ENCODE results near the gene TBC1D12. TPM values are rescaled to one million over a fixed set of nuclear protein-coding genes. Genes with fewer than 3 reads are reported as not detected.

Gene TBC1D12
- total RNA-seq, 1 donor from 2014 or later, result 6.9 TPM

- Mint-ChIP-seq H3K9me3 (peaks cover 17% of the 10 kb centered on the region), H3K4me3 (no peak overlapping the region), H3K27ac (no peak overlapping the region), H3K4me1 (no peaks in the 10 kb centered on the region), H3K36me3 (peaks cover 7% of the 10 kb centered on the region), H3K27me3 (ENCODE audit: insufficient read depth, low read depth) (peaks cover 4% of the 10 kb centered on the region)
- Histone ChIP-seq H2AFZ (replicated peaks) (no peak overlapping the region), H3K27me3 (no peaks in the 10 kb centered on the region), H3K36me3 (no peaks in the 10 kb centered on the region), H4K20me1 (ENCODE audit: low read depth) (no peaks in the 10 kb centered on the region), H3K4me2 (no peak overlapping the region), H3K9ac (no peak overlapping the region), H3K79me2 (ENCODE audit: low read depth) (no peaks in the 10 kb centered on the region), H3K4me1 (no peaks in the 10 kb centered on the region), H3K9me3 (ENCODE audit: low read depth) (no peaks in the 10 kb centered on the region), H3K27ac (no peak overlapping the region), H3K4me3 (no peak overlapping the region), H3F3A (ENCODE audit: low read depth) (no peaks in the 10 kb centered on the region)
- TF ChIP-seq, protein P1, sequence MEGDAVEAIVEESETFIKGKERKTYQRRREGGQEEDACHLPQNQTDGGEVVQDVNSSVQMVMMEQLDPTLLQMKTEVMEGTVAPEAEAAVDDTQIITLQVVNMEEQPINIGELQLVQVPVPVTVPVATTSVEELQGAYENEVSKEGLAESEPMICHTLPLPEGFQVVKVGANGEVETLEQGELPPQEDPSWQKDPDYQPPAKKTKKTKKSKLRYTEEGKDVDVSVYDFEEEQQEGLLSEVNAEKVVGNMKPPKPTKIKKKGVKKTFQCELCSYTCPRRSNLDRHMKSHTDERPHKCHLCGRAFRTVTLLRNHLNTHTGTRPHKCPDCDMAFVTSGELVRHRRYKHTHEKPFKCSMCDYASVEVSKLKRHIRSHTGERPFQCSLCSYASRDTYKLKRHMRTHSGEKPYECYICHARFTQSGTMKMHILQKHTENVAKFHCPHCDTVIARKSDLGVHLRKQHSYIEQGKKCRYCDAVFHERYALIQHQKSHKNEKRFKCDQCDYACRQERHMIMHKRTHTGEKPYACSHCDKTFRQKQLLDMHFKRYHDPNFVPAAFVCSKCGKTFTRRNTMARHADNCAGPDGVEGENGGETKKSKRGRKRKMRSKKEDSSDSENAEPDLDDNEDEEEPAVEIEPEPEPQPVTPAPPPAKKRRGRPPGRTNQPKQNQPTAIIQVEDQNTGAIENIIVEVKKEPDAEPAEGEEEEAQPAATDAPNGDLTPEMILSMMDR (IDR thresholded peaks at IDR 0.05), result no peak
- TF ChIP-seq EZH2 (IDR thresholded peaks at IDR 0.05), result no peak
- no peak for TF ChIP-seq EZH2phosphoT487 (IDR thresholded peaks at IDR 0.05)
- no peak for DNase-seq (ENCODE audit: low spot score)
These were observed 87.8 kb downstream of the TBC1D12 start for GRCh38 chr10:94489976-94490788.

DNA sequence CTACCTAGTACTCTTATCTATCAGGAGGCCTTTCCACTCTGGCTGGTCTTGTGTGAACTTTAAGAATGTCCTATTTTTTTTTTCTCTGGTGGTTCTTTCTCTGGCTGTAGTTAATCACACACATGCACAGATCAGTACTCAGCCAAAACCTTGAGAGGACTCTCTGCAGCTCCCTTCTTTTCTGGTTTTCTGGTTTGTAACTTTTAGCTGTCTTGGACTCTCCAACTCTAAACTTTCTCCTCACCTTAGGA, 88.4 kb downstream of the TBC1D12 start:
- no peak for DNase-seq (ENCODE audit: low spot score)
- TF ChIP-seq EZH2phosphoT487 (IDR thresholded peaks at IDR 0.05) (no peak), EZH2 (IDR thresholded peaks at IDR 0.05) (no peak)
- TF ChIP-seq, protein P1 (IDR thresholded peaks at IDR 0.05), result no peak

DNA sequence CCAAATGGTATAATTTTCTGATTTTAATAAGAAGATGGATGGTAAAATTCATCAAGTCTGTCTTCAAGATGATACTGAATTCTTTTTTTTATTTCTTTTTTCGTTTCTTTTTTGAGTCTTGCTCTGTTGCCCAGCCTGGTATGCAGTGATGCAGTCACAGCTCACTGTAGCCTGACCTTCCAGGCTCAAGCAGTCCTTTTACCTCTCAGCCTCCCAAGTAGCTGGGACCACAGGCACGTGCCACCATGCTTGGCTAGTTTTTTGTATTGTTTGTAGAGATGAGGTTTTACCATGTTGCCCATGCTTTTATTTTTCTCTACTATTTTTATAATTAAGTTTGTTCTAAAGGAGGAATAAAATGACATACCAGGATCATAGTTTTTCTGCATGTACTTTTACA, 91.1 kb downstream of the TBC1D12 start:
- peaks cover 2% of the 10 kb centered on the region for H3K27me3 Mint-ChIP-seq (ENCODE audit: insufficient read depth, low read depth)
- no peaks in the 10 kb centered on the region for H3K9me3 Mint-ChIP-seq
- H3K4me3 ChIP-seq, result no peak overlapping the region
- no peaks in the 10 kb centered on the region for H3K27me3 ChIP-seq
- H3K27ac Mint-ChIP-seq, result no peak overlapping the region
- H4K20me1 ChIP-seq (ENCODE audit: low read depth), result no peaks in the 10 kb centered on the region
- no peak overlapping the region for H2AFZ ChIP-seq (replicated peaks)
- H3K4me1 Mint-ChIP-seq, result no peaks in the 10 kb centered on the region
- H3K9me3 ChIP-seq (ENCODE audit: low read depth), result no peaks in the 10 kb centered on the region
- no peaks in the 10 kb centered on the region for H3K36me3 Mint-ChIP-seq
- no peaks in the 10 kb centered on the region for H3F3A ChIP-seq (ENCODE audit: low read depth)
- no peak overlapping the region for H3K9ac ChIP-seq
- H3K79me2 ChIP-seq (ENCODE audit: low read depth), result no peaks in the 10 kb centered on the region
- no peaks in the 10 kb centered on the region for H3K4me1 ChIP-seq
- TF ChIP-seq, protein P1 (IDR thresholded peaks at IDR 0.05), result no peak
- TF ChIP-seq EZH2 (IDR thresholded peaks at IDR 0.05) (no peak), EZH2phosphoT487 (IDR thresholded peaks at IDR 0.05) (no peak)
- H3K4me2 ChIP-seq, result no peak overlapping the region
- H3K4me3 Mint-ChIP-seq, result no peak overlapping the region
- no peak overlapping the region for H3K27ac ChIP-seq
- no peaks in the 10 kb centered on the region for H3K36me3 ChIP-seq
- DNase-seq (ENCODE audit: low spot score), result no peak

More for the DNA sequence above, 88.4 kb downstream of the TBC1D12 start:
- Histone ChIP-seq H3K4me3 (no peak overlapping the region), H3K36me3 (no peaks in the 10 kb centered on the region), H3K4me1 (no peaks in the 10 kb centered on the region), H3K4me2 (no peak overlapping the region), H3K27ac (no peak overlapping the region), H3K79me2 (ENCODE audit: low read depth) (no peaks in the 10 kb centered on the region), H3K27me3 (no peaks in the 10 kb centered on the region), H3K9ac (no peak overlapping the region), H3F3A (ENCODE audit: low read depth) (no peaks in the 10 kb centered on the region), H2AFZ (replicated peaks) (no peak overlapping the region), H4K20me1 (ENCODE audit: low read depth) (no peaks in the 10 kb centered on the region), H3K9me3 (ENCODE audit: low read depth) (no peaks in the 10 kb centered on the region)
- Mint-ChIP-seq H3K36me3 (peaks cover 2% of the 10 kb centered on the region), H3K4me1 (no peaks in the 10 kb centered on the region), H3K27me3 (ENCODE audit: insufficient read depth, low read depth) (peaks cover 4% of the 10 kb centered on the region), H3K4me3 (no peak overlapping the region), H3K9me3 (peaks cover 11% of the 10 kb centered on the region), H3K27ac (no peak overlapping the region)

Data from neural progenitor cell (in vitro differentiated cells).